Mammary microvascular endothelial cell (primary cell): ENCODE data around the gene SH3RF3. TPM values are rescaled to one million over a fixed set of nuclear protein-coding genes. Genes with fewer than 3 reads are reported as not detected.

Source experiments
- total RNA-seq: library from RNA; depleted of rRNA; stranded (reverse); fragments of >200 nt; gene quantifications from 2 replicates; pipeline ENCODE4 v1.2.3, GENCODE V29; 2015

The SH3RF3 gene
- 18.1 and 19.1 TPM in 2 replicates for total RNA-seq

DNA sequence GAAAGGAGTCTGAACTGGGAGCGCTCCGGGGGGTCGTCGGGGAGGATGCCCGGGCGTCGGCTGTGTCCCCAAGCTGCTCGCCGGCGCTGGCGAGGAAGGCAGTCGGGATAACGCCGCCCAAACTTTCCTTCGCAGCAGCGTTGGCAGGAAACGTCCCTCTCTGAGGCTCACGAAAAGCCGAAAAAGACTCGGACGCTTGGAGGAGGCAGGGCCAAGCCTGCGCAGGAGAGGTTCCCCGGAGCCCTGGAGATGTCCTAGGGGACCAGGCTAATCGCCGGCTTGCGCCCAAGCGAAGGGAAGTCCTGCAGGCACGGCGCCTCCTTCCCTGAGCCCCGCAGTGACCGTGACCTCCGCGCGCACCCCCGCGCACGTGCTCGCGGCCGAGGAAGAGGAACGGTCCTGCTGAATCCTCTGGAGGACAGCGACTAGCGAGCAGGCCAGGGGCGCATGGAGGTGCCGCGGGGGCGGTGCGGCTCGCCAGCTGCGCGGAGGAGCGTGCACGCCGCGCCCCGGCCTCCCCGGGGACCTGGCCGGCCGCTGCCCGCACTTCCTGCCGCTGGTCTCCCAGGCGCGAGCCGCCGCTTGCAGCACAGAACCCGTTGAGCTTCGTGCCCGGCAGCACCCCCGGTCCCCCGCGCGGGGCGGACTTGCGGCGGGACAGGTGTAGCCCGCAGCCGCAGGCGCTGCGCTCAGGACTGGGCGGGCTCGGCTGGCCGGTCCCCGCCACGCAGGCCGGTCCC is at the start of gene SH3RF3:
Gene SH3RF3 (plus strand): TSS at position 590 of the 740 bp plus-strand sequence.

Other genes with a start within 250 kb of the SH3RF3 start
- gene EDAR, start 140.0 kb upstream of the SH3RF3 start, total RNA-seq: not detected in 2 replicates